Right forelimb (tissue), 1 donor: ENCODE results near the gene RUNX2.

Source experiments
- DNase-seq: peaks from one replicate; pipeline ENCODE4 v3.0.0-alpha.2; 2018

RUNX2 gene

DNA sequence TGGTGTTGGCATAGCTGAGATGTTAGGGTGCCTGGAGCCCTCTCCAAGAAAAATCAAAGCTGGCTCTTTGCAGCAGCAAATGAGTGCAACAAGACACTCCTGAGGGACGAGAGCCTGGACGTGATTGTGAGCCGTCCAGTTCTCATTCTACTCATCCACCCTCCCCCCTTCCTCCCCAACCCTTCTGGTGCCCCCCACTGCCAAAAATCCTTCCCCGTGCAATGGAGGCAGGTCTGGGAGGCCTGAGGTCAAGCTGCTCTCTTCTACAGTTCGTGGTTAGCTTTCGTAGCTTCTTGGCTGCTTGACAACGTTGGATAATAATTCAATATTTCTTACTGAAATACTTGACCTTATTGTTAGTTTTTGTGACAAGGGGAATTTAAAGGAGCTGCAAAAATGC lies 234.9 kb downstream of the RUNX2 start:
- DNase-seq, result no peak

DNA sequence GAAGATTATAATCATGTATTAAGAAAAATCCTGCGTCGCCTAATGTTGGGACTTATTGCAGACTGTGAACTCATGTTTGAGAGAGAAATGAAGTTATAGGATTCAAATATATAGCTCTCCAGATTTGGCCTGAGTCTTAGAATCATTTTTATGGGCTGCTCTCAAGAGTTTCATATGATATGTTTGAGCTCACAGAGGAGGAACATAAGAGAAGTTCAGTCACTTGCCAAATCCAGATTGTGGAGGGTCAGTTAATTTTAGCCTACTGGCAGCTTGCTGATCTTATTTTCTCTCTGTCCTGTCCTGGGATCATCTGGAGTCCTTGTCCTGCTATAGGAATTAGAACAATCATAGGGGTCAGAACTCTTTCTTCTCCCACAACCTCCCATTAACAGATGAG lies 235.7 kb downstream of the RUNX2 start:
- DNase-seq, result no peak

DNA sequence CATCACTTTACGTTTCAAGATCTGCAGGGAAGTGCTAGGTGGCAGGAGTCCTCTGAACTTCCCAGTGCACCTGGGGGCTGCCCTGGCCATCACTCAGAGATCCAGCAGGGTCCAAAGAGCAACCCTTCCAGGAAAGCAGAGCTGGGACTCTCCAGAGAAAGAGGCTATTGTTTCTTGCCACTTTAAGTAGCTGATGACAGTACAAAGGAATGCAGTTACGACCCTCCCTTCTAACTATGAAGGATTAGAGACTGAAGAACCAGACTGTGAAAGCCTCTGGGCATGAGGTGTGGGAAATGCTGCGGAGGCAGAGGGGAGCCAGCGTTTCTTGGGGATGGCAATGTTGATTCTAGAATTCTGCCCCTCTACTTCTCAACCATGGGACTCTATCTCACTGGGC lies 238.8 kb downstream of the RUNX2 start:
- DNase-seq, result no peak

DNA sequence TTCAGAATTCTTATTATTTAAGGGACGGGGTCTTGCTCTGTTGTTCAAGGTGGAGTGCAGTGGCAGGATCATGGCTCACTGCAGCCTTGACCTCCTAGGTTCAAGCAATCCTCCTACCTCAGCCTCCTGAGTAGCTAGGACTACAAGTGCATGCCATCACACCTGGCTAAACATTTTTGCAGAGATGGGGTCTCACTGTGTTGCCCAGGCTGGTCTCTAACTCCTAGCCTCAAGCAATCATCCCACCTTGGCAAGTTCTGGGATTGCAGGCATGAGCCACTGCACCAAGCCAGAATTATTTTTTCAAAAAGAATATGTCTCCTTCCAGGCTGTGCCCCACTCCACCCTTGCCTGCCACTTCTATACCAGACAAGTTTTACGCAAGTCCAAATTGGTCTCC lies 239.7 kb downstream of the RUNX2 start:
- no peak for DNase-seq

DNA sequence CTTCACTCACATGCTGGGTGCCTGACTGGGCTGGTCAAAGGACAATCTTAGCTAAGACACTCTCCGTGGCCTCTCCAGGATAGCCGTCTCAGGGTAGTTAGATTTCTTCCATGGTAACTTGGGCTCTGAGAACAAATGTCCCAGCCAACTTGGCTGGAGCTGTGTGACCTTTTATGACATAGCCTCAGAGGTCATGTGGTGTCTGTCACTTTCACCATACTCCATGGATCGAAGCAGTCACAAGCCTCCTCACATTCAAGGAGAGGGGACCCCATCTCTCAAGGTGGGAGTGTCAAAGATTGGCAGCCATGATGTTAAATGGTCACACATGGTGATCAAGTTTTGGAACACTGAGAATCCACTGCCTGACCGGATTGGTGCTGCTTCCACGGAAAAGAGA lies 240.5 kb downstream of the RUNX2 start:
- no peak for DNase-seq

DNA sequence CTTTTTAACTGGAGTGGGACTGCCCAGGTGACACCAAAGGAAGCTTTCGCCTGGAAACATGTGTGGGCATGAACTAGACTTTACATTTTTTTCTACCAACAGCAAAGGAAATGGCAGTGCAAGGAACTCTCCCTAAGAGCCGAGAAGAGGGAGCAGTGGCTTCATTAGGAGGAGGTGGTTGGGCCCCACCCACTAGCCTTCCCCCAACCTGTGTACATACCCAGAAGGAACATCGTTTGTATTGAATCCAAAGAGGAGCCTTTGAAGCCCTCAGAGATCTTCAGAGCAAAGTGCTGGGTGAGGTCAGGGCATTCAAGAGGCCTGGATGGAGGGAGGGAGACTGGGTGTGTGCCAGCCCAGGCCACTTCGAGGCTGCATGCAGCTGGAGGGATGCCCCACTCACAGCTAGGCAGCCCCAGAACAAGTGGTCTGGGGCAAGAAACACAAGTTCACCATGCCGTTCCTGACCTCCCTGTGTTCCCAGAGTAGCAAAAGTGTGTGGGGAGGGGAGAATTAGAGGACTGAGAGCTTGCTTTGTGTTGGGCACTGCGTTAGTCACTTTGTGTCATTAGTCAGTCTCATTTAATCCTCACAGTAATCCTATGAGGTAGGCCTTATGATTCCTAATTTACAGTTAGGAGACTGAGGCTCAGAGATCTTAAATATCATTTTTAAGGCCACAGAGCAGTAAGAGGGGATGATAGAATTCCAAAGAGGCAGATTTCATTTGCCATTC lies 241.2 kb downstream of the RUNX2 start:
- DNase-seq, result no peak

DNA sequence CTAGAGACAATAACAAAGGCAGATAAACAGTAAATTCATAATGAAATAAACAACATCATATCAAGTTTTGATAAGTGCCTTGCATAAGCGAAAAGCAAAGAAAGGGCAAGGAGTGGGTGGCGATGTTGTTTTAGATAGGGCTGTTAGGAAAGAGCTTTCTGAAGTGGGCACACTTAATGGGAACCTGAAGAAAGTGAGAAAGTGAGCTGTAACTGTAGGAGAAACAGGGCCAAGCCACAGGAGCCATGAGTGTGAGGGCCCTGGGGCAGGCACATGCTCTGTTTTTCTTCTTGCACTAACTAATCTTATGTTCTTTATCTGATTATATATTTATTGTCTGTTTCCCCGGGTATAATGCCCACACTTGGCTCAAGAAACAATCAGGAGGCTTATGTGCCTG lies 243.0 kb downstream of the RUNX2 start:
- DNase-seq, result no peak

DNA sequence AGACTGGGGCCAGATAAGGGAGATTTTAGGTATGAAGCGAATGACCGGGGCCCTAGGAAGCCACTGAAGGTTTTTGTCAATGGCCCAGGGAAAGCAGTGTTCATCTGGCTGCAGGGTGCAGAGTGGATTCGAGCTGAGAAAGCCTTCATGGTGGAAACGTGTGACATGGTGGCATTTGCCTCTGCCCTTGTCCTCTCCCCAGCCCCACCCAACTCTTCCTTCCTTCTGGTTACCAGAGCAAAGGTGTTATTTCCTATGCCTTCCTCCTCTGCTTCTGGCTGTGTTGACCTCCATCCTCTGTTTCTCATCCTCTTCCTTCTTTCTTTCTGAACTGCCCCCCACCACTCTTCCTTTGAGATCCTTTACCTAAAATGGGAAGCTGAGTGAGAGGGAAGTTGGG lies 244.7 kb downstream of the RUNX2 start:
- no peak for DNase-seq

DNA sequence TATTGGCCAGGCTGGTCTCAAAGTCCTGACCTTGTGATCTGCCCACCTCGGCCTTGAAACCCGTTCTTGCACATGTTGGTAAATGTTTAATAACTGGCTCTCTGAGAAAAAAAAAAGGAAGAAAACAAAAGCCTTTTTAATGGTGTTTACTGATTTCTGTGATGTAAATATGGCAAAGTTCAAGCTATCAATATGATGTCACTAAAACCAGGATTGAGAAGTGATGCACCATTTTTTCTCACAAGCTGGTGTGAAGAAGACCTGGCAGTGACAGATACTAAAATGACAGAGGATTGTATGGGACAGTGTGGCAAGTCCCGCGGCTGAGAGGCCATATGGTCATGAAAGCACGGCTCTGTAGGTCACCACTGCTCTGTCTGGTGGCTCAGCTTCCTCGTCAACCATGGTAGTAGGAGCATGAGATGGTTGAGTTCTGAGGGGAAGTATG lies 245.9 kb downstream of the RUNX2 start:
- no peak for DNase-seq

DNA sequence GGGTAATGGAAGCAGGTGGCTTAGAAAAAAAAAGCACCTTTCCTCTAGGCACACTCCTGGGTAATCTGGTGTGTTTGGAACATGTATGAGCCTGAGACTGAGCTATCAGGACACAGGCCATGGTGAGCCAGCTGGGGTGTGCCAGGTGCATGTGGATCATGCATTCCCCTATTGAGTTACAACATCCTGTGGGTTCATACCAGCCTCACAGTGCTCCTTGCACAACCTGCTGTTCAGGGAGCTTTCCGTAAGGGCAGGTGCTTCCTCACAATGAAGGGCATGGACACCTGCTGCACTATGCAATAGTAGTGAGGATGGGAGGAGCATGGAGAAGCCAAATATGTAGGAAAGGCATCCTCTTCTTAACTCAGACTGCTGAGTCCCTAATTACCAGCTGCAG lies 246.8 kb downstream of the RUNX2 start:
- no peak for DNase-seq

DNA sequence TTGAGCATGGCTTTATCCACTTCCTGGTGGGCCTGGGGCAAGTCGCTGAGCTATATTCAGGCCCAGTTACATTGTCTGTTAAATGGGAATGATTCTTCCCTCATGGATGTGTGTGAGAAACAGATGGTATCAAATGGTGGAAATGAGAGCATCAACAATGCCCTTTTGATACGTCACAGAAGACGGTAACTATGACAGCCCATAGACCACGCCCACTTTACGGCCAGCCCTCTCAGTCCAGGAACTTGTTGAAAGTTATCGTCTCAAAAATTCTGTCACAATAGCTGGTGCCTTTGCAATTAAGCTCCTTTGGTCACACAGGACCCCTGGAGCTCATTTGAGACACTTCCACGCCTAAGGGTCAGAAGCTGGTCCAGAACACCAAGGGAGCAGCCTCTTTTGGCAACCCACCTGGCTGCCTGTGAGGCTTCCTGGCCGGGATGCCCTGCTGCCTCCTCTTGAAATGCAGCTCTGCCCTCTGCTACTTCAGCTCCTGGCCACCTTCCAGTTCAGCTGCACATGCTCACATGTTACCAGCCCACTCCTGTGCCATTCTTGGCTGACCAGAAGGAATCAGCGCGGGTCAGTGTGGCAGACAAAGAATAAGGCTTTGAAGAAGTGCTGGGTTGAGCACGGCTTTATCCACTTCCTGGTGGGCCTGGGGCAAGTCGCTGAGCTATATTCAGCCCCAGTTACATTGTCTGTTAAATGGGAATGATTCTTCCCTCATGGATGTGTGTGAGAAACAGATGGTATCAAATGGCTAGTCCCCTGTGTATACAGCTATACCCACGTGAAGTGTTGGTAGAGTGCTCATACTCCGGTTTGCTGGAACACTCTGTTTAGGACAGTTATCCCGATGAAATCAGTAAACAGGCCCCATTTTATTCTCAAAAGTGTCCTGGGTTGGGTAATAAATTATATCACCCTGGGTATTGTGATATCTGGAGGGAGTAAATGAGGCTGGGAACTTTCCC lies 248.8 kb downstream of the RUNX2 start:
- no peak for DNase-seq

DNA sequence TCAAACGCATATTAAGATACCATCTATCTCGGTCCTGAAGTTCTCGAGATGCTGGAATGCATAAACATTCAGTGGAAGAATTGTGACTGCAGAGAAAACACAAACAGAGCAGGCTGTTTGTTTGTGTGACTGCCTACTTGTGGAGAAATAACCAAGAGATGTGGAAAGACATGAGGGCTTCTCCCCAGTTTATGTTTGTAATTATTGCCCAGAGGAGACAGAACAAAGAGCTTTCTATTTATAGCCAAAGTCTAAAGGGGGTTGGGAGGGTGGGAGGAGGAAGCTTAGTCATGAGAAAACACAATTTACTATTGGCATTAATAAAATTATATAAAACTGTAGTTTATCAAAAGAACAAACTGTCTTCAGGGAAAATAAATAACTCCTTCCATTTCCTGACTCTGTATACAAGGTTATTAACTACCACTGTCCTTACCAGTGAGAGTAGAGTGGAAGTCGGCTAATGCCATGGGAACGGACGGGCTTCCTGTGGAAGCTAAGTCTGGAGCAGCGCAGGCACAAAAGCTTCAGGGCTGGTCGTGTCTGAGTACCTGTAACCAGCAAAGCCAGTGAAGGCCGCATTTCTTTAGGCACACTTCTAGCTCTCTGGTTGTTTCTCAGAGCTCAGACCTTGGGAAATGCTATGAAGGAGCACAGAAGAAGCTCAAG lies 249.8 kb downstream of the RUNX2 start:
- no peak for DNase-seq

DNA sequence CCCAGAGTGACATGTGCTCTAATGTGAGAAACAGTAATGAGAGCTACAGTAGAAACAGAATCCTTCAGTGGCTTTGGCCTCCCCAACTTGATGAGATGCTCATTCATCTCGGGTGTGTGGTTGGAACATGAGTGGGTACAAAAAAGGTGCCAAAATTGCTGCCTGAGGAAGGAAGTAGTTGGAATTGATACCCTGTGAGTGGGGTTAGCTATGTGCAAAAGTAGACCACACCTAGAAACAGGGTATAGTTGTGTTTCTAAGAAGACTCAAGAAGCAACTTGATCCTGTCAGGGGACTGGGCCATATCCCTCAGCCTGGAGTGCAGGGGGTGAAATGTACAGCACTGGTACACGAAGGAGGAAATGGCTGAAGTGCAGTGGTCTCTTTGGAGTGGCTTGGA lies 256.0 kb downstream of the RUNX2 start:
- DNase-seq, result no peak

DNA sequence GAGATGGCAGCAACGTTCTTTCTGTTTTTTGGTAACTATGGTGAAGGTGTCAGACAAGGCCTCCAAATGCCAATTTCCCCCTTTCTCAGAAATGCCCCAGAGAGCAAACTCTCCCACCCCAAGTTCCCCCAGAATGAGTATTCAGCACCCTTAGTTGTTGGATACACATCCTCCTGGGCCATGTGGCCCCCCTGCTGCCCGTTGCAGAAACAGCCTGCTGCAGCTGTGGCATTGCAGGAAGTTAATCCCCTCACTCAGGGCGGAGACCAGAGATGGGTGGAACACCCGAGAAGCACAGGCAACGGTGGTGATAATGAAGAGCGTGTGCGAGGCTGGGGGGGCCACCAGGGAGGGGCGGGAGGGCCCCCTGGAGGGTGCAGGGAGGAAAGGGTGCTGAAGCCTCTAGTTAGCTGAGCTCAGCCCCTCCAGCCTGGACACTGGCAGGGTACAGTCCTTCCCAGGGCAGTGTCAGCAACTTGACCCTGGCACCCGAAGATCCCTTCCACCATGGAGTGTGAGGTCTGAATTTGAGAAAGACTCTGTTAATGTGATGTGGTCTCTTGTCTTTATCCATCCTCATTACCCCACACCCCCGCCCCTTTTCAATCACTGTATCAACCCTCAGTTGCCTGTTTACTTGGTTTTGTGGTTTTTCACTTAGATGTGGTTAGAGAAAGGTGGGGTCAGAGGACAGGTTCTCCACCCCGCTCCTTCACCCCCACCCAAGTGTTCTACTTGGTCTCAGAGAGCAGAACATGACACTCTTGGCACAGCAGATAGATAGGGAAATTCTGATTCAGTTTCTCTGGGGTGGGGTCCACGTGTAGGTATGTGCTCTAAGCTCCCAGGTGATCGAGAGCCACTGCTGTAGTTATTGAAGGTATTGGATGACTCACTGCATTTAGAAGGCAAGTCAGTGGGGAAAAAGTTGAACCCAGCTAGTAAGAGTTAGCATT lies 258.4 kb downstream of the RUNX2 start:
- DNase-seq, result no peak

DNA sequence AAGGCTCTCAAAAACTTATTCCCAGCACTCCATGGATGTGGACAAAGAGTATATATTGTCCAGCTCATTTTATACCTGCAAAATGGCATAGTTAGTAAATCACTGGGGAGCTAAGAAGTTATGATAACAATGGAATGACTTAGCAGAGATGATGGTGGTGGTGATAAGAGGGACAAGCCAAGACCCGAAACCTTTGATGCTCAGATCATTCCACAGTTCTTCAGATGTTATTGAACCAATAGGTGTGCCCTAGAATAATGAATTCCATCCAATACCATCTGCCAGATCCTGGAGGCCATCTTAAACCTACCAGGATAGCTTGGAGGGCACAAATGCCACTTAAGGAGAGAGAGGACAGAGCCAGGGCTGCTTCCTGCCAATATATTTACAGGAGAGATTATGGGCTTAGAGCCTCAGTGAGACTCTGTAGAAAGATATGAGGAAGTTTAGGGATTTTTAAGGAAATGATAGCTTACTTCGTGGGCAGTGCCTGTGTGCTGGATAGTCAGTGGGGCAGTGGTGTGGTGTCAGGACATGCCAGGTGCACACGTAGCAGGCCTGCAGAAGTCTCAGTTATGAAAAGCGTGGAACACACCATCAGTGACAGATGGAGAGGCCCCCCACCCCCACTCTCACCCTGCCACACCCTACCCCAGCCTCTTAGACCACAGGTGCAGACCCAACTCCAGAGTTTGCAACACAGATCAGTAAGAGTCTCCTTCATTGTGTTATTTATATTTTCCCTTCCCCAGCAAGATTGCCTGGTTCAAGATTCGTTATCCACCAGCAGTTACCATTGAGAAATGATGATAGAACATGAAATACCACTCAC lies 259.3 kb downstream of the RUNX2 start:
- no peak for DNase-seq

DNA sequence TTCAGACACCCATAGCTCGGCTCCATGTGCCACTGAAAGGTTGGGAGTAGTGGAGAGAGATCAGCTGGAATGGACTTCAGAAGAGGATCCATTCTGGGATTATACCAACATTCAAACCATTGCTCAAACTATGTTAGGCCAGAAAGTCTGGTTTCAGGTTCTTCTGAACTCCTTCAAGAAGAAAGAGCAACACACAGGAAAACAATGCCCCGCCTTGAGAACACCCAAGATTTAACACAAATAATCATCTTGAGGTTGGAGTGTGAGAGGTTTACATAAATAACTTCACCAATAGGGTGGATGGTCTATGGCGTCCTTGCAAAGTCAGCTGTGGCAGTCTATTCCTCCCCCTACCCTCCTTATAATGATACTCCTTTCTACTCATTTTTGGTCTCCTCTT lies 261.2 kb downstream of the RUNX2 start:
- DNase-seq, result no peak

DNA sequence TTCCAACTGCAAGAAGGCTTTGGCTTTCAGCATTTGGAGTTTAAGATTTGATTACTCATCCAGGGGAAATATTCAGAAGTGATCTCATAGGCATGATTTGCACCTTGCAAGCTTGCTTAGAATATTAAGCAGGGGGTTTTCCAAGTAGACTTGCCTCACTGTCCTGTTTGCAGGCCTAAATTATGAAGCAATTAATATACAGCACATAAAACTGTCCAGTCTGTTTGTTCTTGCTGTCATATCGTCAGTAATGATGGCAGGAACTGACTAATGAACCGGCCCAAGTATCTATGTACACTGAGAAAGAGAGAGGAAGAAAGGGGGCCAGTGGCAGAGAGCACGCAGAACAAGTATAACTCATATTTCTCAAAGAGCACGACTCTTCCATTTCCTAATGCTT lies 262.1 kb downstream of the RUNX2 start:
- DNase-seq, result no peak

DNA sequence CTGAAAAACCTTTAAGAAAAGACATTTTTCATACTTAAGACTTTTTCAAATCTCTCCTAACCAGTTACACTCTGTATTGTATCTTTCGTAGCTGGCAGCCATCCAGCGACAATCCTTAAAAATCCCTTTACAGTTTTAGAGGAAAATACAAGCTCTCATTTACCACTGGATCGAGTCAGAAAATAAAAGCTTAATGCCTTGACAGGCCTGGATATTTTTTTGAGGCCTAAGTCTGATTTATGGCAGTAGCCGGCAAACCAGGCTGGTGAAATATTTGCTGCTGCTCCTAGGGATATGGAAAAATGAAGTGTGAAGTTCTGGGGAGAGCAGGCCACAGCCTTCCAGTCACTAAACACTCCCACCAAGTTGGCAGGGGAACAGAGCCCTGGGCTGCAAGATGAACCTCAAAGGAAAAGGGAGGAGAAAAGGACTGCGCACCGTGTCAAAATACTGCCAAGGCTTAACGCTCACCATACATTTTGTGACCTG lies 262.6 kb downstream of the RUNX2 start:
- DNase-seq, result peak; percentile 75

DNA sequence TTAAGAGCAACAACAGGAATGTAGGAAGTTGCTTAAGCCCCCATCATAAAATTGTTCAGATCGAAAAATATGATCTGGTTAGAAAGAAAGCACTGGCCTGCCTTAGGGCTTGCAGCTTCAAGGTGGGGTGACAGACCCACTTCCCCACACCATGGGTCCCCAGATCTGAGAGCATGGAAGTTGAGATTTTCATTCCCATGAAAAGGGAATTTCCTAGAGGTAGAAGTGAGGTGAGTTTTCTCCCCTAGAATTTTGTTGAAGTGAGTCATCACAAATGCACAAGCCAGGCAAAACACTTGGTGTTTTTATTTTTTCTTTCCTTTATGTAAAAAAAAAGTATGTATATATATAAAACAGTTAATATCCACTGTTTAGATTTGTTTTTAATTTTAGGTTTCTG lies 263.2 kb downstream of the RUNX2 start:
- DNase-seq, result no peak

DNA sequence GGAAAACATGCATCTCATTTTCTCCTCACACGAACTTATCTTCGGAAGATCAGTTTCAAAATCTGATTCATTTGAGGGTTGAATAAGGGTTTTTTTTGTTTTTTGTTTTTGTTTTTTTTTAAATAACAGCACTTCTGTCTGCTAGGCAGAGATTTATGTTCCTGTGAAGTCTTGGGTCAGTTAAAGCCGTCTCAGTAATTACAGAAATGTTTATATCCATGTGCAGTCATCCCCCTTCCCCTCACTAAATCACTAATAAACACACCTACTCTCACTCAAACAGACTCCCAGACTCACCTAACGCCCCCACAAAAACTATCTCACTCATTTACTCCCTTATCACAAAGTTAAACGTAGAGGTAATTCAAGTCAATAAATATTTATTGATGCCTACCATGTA lies 263.8 kb downstream of the RUNX2 start:
- DNase-seq, result no peak

DNA sequence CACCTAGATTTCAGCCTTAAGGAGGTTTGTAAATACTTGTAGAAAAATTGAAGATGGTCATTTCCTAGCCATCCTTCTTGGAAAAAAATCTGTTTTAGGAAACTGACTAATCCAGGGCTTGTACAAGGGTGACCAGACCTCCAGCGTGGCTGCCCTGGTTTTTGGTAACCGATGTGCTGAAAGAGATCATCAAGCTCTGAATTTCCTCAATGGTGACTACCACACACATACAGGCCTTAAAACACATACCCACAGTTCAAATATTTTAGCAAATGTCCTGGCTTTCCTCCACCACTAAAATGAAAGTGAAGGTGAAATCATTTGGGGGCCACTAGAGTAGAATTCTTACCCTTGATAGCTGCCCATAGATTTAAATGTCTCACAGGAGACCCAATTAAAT lies 264.9 kb downstream of the RUNX2 start:
- DNase-seq, result no peak
